Thymus (tissue), 11 donors: ENCODE results near the gene TMBIM1. TPM values are rescaled to one million over a fixed set of nuclear protein-coding genes. Genes with fewer than 3 reads are reported as not detected.
"Not testable (repeated sequence)": the region's sequence is repeated elsewhere in the genome, so short reads cannot be mapped to it uniquely, and the experiment has no call there.

Experiments used
- DNase-seq, 9 donors: peaks; one replicate each; pipeline ENCODE4 v3.0.0-alpha.2; 2013; ENCODE audit warnings: low spot score in 9 of 9, low read depth in 6 of 9, missing footprints in 1 of 9
- H3K27ac ChIP-seq, 2 donors: one replicate each; pipeline ENCODE4 v1.5.1; 2013; ENCODE audit warnings: control low read depth in 1 of 2, low read depth in 1 of 2, low read length in 1 of 2, mild to moderate bottlenecking in 1 of 2, moderate library complexity in 1 of 2
- H3K27me3 ChIP-seq, 2 donors: one replicate each; pipeline ENCODE4 v1.5.1; 2013; ENCODE audit warnings: low read length in 1 of 2; ENCODE audit not compliant: control insufficient read depth in 2 of 2, insufficient read depth in 1 of 2
- H3K36me3 ChIP-seq, 2 donors: one replicate each; pipeline ENCODE4 v1.5.1; 2013; ENCODE audit warnings: low read length in 1 of 2, mild to moderate bottlenecking in 1 of 2, moderate library complexity in 1 of 2; ENCODE audit not compliant: control insufficient read depth in 2 of 2, insufficient read depth in 2 of 2
- H3K4me1 ChIP-seq, 2 donors: one replicate each; pipeline ENCODE4 v1.5.1; 2013; ENCODE audit warnings: low read length in 2 of 2; ENCODE audit not compliant: control insufficient read depth in 2 of 2, insufficient read depth in 2 of 2
- H3K4me3 ChIP-seq, 2 donors: one replicate each; pipeline ENCODE4 v1.5.1; 2013; ENCODE audit warnings: low read length in 2 of 2, control low read depth in 1 of 2, mild to moderate bottlenecking in 1 of 2
- H3K9me3 ChIP-seq, 2 donors: one replicate each; pipeline ENCODE4 v1.5.1; 2013; ENCODE audit warnings: low read length in 1 of 2, mild to moderate bottlenecking in 1 of 2; ENCODE audit not compliant: control insufficient read depth in 2 of 2, insufficient read depth in 1 of 2
- WGBS: extraction: QIAGEN DNeasy Blood & Tissue Kit; methylation state at CpG from one replicate; pipeline ENCODE4 v1.1.7; 2013; 5-methylcytosine and 5-hydroxymethylcytosine counted together
- polyA plus RNA-seq: library from polyadenylated mRNA; stranded (reverse); fragments of 200-250 nt; gene quantifications from one replicate; pipeline ENCODE4 v1.2.3, GENCODE V29; 2013
- total RNA-seq: library from RNA; stranded (reverse); fragments of 120-200 nt; gene quantifications from one replicate; pipeline ENCODE4 v1.2.4, GENCODE V29; 2013
- donor health status: healthy.

TMBIM1 gene
- total and polyA plus RNA-seq, 2 donors: 44.0 to 56.2 TPM

GRCh38 chr2:218322768-218323525 lies 30.6 kb upstream of the TMBIM1 start:
- Histone ChIP-seq H3K27ac (peak overlapping the region; percentile 17 to 33), H3K4me1 (peaks cover 32 to 56% of the 10 kb centered on the region in 2 donors), H3K36me3 (no peaks in the 10 kb centered on the region), H3K9me3 (no peaks in the 10 kb centered on the region), H3K27me3 (peaks cover 0 to 11% of the 10 kb centered on the region in 2 donors), H3K4me3 (peak overlapping the region; percentile 38 to 73)
- 1% methylated on average over 69 of the region's 69 CpGs for WGBS
- DNase-seq: peak in 3 of 9 donors; percentile 47 to 64 (median 52)

DNA sequence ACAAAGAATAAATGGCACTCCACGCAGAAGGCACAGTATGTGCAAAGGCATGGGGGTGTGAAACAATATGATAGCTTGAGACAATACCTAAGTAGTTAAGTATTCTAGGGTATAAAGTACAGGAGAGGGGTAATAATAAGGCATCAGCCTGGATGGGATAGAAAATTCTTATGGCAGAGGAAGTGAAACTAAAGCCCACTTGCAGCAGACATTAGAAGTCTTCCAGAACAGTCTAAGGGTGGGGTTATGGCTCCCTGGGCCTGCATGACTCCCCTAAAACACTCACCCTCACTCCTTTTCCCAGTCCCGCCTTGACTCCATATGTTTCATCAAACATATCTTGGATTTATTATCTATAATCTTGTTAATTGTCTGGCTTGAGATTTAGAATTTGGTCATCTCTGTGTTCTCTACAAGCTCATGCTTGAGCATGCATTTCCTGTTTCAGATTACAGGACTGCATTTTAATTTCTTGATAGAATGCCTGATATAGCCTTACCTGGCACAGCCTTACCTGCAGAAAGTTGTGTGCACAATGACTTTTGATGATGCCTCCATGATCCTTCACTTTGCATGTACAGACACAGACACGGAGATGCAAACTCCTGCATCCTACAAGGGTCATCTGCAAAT lies 28.5 kb upstream of the TMBIM1 start:
- H3K4me3 ChIP-seq: no peak overlapping the region
- H3K36me3 ChIP-seq: no peaks in the 10 kb centered on the region
- peak overlapping the region in 1 of 2 donors; percentile 7 for H3K27ac ChIP-seq
- peaks cover 0 to 11% of the 10 kb centered on the region in 2 donors for H3K27me3 ChIP-seq
- no peaks in the 10 kb centered on the region for H3K9me3 ChIP-seq
- DNase-seq: no peak
- peaks cover 32 to 56% of the 10 kb centered on the region in 2 donors for H3K4me1 ChIP-seq
- 96% methylated on average over 3 of the region's 3 CpGs for WGBS

- H3K4me3 ChIP-seq: no peak overlapping the region
- H3K9me3 ChIP-seq: no peaks in the 10 kb centered on the region
- H3K27me3 ChIP-seq: peaks cover 0 to 11% of the 10 kb centered on the region in 2 donors
- H3K36me3 ChIP-seq: no peaks in the 10 kb centered on the region
- no peak overlapping the region for H3K27ac ChIP-seq
- H3K4me1 ChIP-seq: peaks cover 30 to 55% of the 10 kb centered on the region in 2 donors
- WGBS: 53% methylated on average over 6 of the region's 6 CpGs
- DNase-seq: no peak
These were observed 27.6 kb upstream of the TMBIM1 start for GRCh38 chr2:218319813-218320365.

- DNase-seq: peak in 1 of 9 donors; percentile 25
- 57% methylated on average over 7 of the region's 7 CpGs for WGBS
- Histone ChIP-seq H3K27me3 (peaks cover 0 to under 1% of the 10 kb centered on the region in 2 donors), H3K4me3 (no peak overlapping the region), H3K4me1 (peaks cover 24 to 44% of the 10 kb centered on the region in 2 donors), H3K9me3 (no peaks in the 10 kb centered on the region), H3K36me3 (no peaks in the 10 kb centered on the region), H3K27ac (no peak overlapping the region)
These were observed 25.9 kb upstream of the TMBIM1 start for GRCh38 chr2:218318241-218318640.

DNA sequence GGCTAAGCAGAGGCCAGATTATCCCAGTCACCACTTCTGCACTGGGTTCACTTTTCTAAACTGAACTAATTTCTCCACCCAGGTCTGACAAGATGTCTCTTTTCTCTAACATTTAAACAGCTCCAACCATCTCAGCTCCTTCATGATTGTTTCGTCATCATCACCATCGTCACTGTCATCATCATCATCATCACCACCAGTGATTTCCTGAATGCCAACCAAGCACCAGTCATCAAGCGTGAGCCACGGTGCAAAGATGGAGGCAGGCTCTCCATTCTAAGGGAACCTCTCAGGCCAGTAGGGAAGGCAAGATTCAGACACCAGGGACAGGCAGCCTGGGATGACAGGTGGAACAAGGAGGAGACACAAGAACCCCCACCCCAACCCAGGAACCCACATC lies 25.5 kb upstream of the TMBIM1 start:
- DNase-seq: no peak
- 92% methylated on average over 4 of the region's 4 CpGs for WGBS
- Histone ChIP-seq H3K4me1 (peaks cover 24 to 44% of the 10 kb centered on the region in 2 donors), H3K9me3 (no peaks in the 10 kb centered on the region), H3K4me3 (no peak overlapping the region), H3K27ac (no peak overlapping the region), H3K36me3 (no peaks in the 10 kb centered on the region), H3K27me3 (no peaks in the 10 kb centered on the region)

GRCh38 chr2:218317303-218317630 lies 25.0 kb upstream of the TMBIM1 start:
- Histone ChIP-seq H3K4me1 (peaks cover 21 to 38% of the 10 kb centered on the region in 2 donors), H3K4me3 (no peak overlapping the region), H3K27me3 (no peaks in the 10 kb centered on the region), H3K36me3 (no peaks in the 10 kb centered on the region), H3K27ac (peak overlapping the region in 1 of 2 donors; percentile 84), H3K9me3 (no peaks in the 10 kb centered on the region)
- no peak for DNase-seq
- 98% methylated on average over 1 of the region's 1 CpG for WGBS

DNA sequence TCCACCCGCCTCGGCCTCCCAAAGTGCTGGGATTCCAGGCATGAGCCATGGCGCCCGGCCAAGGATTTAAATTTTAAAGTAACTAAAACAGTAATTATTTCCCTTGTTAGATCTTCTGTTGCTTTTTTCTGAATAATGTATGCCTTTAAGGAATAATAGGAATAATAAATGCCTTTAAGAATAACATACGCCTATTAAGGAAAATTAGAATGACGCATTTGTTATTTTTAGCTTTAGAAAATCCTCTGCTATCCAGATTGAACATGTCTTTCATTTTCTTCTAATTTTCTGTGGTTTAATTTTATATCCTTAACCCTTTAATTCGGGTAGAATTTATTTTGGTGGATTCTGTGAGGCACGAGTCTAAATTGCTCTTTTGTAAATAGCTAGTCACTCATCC lies 23.1 kb upstream of the TMBIM1 start:
- no peaks in the 10 kb centered on the region for H3K27me3 ChIP-seq
- no peaks in the 10 kb centered on the region for H3K9me3 ChIP-seq
- H3K4me1 ChIP-seq: peaks cover 21 to 32% of the 10 kb centered on the region in 2 donors
- H3K36me3 ChIP-seq: no peaks in the 10 kb centered on the region
- no peak overlapping the region for H3K4me3 ChIP-seq
- 95% methylated on average over 8 of the region's 8 CpGs for WGBS
- DNase-seq: no peak
- H3K27ac ChIP-seq: peak overlapping the region in 1 of 2 donors; percentile 77

DNA sequence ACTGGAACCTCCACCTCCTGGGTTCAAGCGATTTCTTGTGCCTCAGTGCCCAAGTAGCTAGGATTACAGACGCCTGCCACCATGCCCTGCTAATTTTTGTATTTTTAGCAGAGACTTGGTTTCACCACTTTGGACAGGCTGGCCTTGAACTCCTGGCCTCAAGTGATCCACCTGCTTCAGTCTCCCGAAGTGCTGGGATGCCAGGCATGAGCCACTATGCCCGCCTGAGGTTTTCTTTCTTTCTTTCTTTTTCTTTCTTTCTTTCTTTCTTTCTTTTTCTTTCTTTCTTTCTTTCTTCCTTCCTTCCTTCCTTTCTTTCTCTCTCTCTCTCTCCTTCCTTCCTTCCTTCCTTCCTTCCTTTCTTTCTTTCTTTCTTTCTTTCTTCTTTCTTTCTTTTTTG lies 22.5 kb upstream of the TMBIM1 start:
- H3K4me3 ChIP-seq, H3K9me3 ChIP-seq, H3K27me3 ChIP-seq, DNase-seq, H3K27ac ChIP-seq, H3K36me3 ChIP-seq: not testable (repeated sequence)
- H3K4me1 ChIP-seq: peaks cover 21 to 30% of the 10 kb centered on the region in 2 donors
- WGBS: 97% methylated on average over 4 of the region's 4 CpGs

- H3K27me3 ChIP-seq: no peaks in the 10 kb centered on the region
- no peak overlapping the region for H3K27ac ChIP-seq
- WGBS: 94% methylated on average over 1 of the region's 1 CpG
- DNase-seq: no peak
- H3K36me3 ChIP-seq: no peaks in the 10 kb centered on the region
- H3K4me3 ChIP-seq: no peak overlapping the region
- H3K9me3 ChIP-seq: no peaks in the 10 kb centered on the region
- H3K4me1 ChIP-seq: peaks cover 19 to 27% of the 10 kb centered on the region in 2 donors
These were observed 21.1 kb upstream of the TMBIM1 start for GRCh38 chr2:218313356-218313755.
